Type B pancreatic cell (in vitro differentiated cells): ENCODE results near the gene PKHD1. TPM values are rescaled to one million over a fixed set of nuclear protein-coding genes. Genes with fewer than 3 reads are reported as not detected.

Source experiments
- DNase-seq: peaks from one replicate; pipeline ENCODE4 v3.0.0; 2021; ENCODE audit warnings: mixed read lengths; ENCODE audit not compliant: unreplicated experiment; ENCODE audit errors: extremely low spot score
- H3K27ac Mint-ChIP-seq: 2 replicates; pipeline ENCODE4 v1.8.0; 2021; ENCODE audit warnings: mild to moderate bottlenecking, mixed read lengths
- H3K27me3 Mint-ChIP-seq: 2 replicates; pipeline ENCODE4 v1.8.0; 2021; ENCODE audit warnings: mixed read lengths
- H3K36me3 Mint-ChIP-seq: 2 replicates; pipeline ENCODE4 v1.8.0; 2021; ENCODE audit warnings: mixed read lengths
- H3K4me1 Mint-ChIP-seq: one replicate; pipeline ENCODE4 v1.8.0; 2021; ENCODE audit warnings: mixed read lengths; ENCODE audit not compliant: unreplicated experiment
- H3K4me3 Mint-ChIP-seq: 2 replicates; pipeline ENCODE4 v1.8.0; 2021; ENCODE audit warnings: mild to moderate bottlenecking, mixed read lengths
- H3K9me3 Mint-ChIP-seq: 2 replicates; pipeline ENCODE4 v1.8.0; 2021; ENCODE audit warnings: mixed read lengths
- total RNA-seq: library from RNA; stranded (reverse); gene quantifications from 2 replicates; pipeline ENCODE4 v1.2.1, GENCODE V29; 2021; ENCODE audit warnings: low replicate concordance
- TF ChIP-seq, protein P1 (sequence below): fragments of 200-600 bp; sonication (generic); conservative IDR thresholded peaks from 2 replicates; pipeline ENCODE4 v1.5.0; 2021; ENCODE audit warnings: antibody characterized with exemption, mild to moderate bottlenecking

The PKHD1 gene
- total RNA-seq, 1 donor from 2014 or later = 0.75 TPM

DNA sequence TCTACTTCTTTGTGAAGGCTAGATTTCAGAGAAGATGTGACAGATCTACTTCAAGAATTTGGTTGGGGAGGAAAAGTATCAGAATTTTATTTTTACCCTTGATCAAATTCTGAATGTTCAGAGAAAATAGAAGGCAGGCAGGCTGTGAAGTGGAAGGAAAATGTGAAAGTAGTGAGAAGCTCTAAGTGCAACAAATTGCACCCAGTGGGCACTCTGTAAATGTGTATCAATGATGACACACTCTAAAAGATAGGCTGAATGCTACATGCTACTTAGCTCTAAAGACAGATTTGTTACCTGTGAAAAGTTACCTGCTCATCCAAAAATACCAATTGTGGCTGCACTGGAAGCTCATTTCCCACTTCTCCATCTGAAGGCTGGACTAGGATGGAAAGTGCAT is 438.6 kb downstream of the PKHD1 start:
- no peak for DNase-seq
- no peak overlapping the region for H3K27ac Mint-ChIP-seq
- H3K9me3 Mint-ChIP-seq = no peaks in the 10 kb centered on the region
- H3K4me3 Mint-ChIP-seq = no peak overlapping the region
- peaks cover 6% of the 10 kb centered on the region for H3K4me1 Mint-ChIP-seq
- TF ChIP-seq, protein P1, sequence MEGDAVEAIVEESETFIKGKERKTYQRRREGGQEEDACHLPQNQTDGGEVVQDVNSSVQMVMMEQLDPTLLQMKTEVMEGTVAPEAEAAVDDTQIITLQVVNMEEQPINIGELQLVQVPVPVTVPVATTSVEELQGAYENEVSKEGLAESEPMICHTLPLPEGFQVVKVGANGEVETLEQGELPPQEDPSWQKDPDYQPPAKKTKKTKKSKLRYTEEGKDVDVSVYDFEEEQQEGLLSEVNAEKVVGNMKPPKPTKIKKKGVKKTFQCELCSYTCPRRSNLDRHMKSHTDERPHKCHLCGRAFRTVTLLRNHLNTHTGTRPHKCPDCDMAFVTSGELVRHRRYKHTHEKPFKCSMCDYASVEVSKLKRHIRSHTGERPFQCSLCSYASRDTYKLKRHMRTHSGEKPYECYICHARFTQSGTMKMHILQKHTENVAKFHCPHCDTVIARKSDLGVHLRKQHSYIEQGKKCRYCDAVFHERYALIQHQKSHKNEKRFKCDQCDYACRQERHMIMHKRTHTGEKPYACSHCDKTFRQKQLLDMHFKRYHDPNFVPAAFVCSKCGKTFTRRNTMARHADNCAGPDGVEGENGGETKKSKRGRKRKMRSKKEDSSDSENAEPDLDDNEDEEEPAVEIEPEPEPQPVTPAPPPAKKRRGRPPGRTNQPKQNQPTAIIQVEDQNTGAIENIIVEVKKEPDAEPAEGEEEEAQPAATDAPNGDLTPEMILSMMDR = no peak
- H3K27me3 Mint-ChIP-seq = peaks cover 11% of the 10 kb centered on the region
- no peaks in the 10 kb centered on the region for H3K36me3 Mint-ChIP-seq

DNA sequence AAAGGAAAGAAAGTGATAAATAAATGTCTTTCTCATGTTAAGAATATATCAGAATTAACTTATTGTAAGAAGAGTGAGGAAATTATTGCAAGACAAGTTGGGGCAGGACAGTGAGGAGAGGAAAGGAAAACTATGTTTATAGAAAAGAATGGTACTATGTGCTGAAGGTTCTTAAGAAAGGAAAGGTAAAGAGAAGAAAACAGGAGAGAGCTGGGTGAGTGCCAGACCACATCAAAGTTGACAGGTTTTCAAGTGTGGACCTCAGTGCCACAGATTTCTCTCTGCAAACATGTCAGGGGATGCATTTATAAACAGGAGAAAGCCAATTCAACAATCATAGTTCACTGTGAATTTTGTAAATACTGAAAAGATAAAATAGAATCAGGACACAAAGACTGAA is 439.2 kb downstream of the PKHD1 start:
- TF ChIP-seq, protein P1 = no peak
- H3K9me3 Mint-ChIP-seq = no peaks in the 10 kb centered on the region
- peaks cover 6% of the 10 kb centered on the region for H3K4me1 Mint-ChIP-seq
- peaks cover 7% of the 10 kb centered on the region for H3K27me3 Mint-ChIP-seq
- no peak overlapping the region for H3K4me3 Mint-ChIP-seq
- H3K36me3 Mint-ChIP-seq = no peaks in the 10 kb centered on the region
- no peak overlapping the region for H3K27ac Mint-ChIP-seq
- no peak for DNase-seq

DNA sequence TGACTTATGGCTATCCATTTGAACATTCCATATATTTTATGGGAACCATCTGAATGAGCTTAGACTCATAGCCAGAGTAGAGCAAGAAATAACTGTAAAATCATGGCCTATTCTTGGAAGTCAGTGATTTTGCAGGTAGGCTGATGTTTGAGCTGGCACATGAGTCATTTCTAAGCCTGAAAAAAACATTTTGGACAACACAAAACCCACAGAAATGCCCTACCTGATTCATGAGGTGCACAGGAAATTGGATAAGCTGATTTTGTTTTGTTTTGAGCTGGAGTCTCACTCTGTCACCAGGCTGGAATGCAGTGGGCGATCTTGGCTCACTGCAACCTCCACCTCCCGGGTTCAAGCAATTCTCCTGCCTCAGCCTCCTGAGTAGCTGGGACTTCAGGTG is 443.0 kb downstream of the PKHD1 start:
- DNase-seq = no peak
- TF ChIP-seq, protein P1 = no peak
- H3K36me3 Mint-ChIP-seq = peaks cover 3% of the 10 kb centered on the region

DNA sequence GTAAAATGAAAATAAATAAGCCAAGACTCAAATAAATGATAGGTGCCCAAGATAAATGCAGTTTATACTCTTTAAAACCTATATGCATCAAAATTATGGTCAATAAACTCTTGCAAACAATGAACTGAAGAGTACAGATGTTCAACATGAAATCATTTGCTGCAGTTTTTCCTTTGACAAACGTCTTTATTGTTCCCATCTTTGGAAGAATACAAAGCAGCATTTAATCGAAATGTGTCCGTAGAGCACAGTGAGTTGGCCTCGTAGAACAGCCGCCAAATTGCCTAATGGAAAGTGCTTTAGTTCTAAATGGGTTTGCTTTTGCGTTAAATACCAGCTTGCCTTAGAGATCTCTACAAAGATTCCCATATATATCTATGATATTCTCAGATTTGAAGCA is 447.4 kb downstream of the PKHD1 start:
- TF ChIP-seq, protein P1 = no peak
- Mint-ChIP-seq H3K4me3 (no peak overlapping the region), H3K27ac (no peak overlapping the region), H3K27me3 (no peaks in the 10 kb centered on the region), H3K4me1 (no peaks in the 10 kb centered on the region), H3K9me3 (no peaks in the 10 kb centered on the region), H3K36me3 (peaks cover 3% of the 10 kb centered on the region)
- no peak for DNase-seq

More for the DNA sequence above, 443.0 kb downstream of the PKHD1 start:
- Mint-ChIP-seq H3K9me3 (no peaks in the 10 kb centered on the region), H3K27me3 (peaks cover 4% of the 10 kb centered on the region), H3K4me3 (no peak overlapping the region), H3K27ac (no peak overlapping the region), H3K4me1 (no peaks in the 10 kb centered on the region)

DNA sequence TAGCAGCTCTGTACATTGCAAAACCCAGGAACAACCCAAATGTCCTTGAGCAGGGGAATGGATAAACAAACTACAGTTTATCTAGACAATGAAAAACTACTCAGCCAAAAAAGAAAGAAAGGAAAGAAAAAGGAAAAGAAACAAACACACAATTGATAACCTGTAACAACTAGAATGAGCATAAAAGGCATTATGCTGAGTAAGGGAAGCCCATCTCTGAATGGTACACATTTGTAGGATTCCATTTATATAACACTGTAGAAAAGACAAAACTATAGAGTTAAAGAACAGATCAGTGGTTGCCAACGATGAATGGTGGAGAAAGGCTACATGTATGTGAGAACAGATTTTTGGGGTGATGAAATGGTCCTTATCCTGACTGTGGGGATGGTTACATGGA is 454.0 kb downstream of the PKHD1 start:
- no peaks in the 10 kb centered on the region for H3K36me3 Mint-ChIP-seq
- no peak overlapping the region for H3K4me3 Mint-ChIP-seq
- no peak overlapping the region for H3K27ac Mint-ChIP-seq
- TF ChIP-seq, protein P1 = no peak
- DNase-seq = no peak
- H3K4me1 Mint-ChIP-seq = no peaks in the 10 kb centered on the region
- no peaks in the 10 kb centered on the region for H3K27me3 Mint-ChIP-seq
- peaks cover 4% of the 10 kb centered on the region for H3K9me3 Mint-ChIP-seq

DNA sequence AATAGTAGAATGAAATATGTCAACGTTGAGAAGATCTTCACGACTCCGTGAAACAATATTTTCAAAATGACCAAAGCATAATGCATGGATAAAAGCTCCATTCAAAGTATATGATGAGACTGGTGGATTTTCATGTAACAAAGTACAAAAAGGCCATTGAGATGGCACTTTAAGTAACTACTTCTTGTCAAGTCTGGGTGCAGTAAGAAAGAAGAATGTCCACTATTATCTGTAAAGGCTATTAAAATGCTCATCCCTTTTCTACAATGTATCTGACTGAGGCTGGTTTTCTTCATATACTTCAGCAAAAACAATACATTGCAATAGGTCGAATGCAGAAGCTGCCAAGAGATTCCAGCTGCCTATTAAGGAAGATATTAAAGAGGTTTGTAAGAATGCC is 457.4 kb downstream of the PKHD1 start:
- TF ChIP-seq, protein P1 = no peak
- H3K4me3 Mint-ChIP-seq = no peak overlapping the region

More for the DNA sequence above, 457.4 kb downstream of the PKHD1 start:
- Mint-ChIP-seq H3K36me3 (no peaks in the 10 kb centered on the region), H3K4me1 (no peaks in the 10 kb centered on the region), H3K27me3 (no peaks in the 10 kb centered on the region), H3K9me3 (peaks cover 4% of the 10 kb centered on the region), H3K27ac (no peak overlapping the region)
- no peak for DNase-seq
